Germinal center (tissue), 1 donor: ENCODE data around the gene STRADB.
"Not testable (repeated sequence)": the region's sequence is repeated elsewhere in the genome, so short reads cannot be mapped to it uniquely, and the experiment has no call there.

Source experiments
- DNase-seq: peaks from one replicate; pipeline ENCODE4 v3.0.0; 2012; ENCODE audit warnings: mixed read lengths, low spot score

STRADB gene

GRCh38 chr2:201467666-201468065 lies 16.1 kb downstream of the STRADB start:
- DNase-seq, result no peak

GRCh38 chr2:201470821-201471731 lies 19.5 kb downstream of the STRADB start:
- DNase-seq, result no peak

GRCh38 chr2:201471732-201472393 lies 20.3 kb downstream of the STRADB start:
- no peak for DNase-seq

- DNase-seq, result no peak
Measured at GRCh38 chr2:201472411-201472810, 20.9 kb downstream of the STRADB start.

GRCh38 chr2:201482543-201482942 lies 31.0 kb downstream of the STRADB start:
- DNase-seq, result no peak

GRCh38 chr2:201483342-201483741 lies 31.8 kb downstream of the STRADB start:
- no peak for DNase-seq

GRCh38 chr2:201483758-201484157 lies 32.2 kb downstream of the STRADB start:
- DNase-seq, result not testable (repeated sequence)

GRCh38 chr2:201484805-201485204 lies 33.3 kb downstream of the STRADB start:
- DNase-seq, result no peak

- no peak for DNase-seq
Measured at GRCh38 chr2:201490291-201490690, 38.8 kb downstream of the STRADB start.

- no peak for DNase-seq
Measured at GRCh38 chr2:201496785-201497184, 45.2 kb downstream of the STRADB start.

- DNase-seq, result no peak
Measured at GRCh38 chr2:201500534-201500933, 49.0 kb downstream of the STRADB start.

GRCh38 chr2:201502713-201503112 lies 51.2 kb downstream of the STRADB start:
- DNase-seq, result no peak

GRCh38 chr2:201507725-201508124 lies 56.2 kb downstream of the STRADB start:
- no peak for DNase-seq

- no peak for DNase-seq
Measured at GRCh38 chr2:201513271-201513670, 61.7 kb downstream of the STRADB start.

GRCh38 chr2:201515573-201516246 lies 64.2 kb downstream of the STRADB start:
- DNase-seq, result no peak

GRCh38 chr2:201517094-201517493 lies 65.6 kb downstream of the STRADB start:
- DNase-seq, result no peak

GRCh38 chr2:201520201-201520600 lies 68.7 kb downstream of the STRADB start:
- DNase-seq, result no peak

GRCh38 chr2:201522965-201523364 lies 71.4 kb downstream of the STRADB start:
- DNase-seq, result no peak

- DNase-seq, result no peak
Measured at GRCh38 chr2:201523506-201523905, 72.0 kb downstream of the STRADB start.
